Smooth muscle cell (in vitro differentiated cells): ENCODE measurements around the gene SPTB. TPM values are rescaled to one million over a fixed set of nuclear protein-coding genes. Genes with fewer than 3 reads are reported as not detected.

ENCODE experiments used
- DNase-seq: peaks from one replicate; lab custom pipeline; 2025; ENCODE audit not compliant: unreplicated experiment; lab: John Stamatoyannopoulos, UW
- H2AFZ ChIP-seq: fragments of 200-600 bp; sonication (generic); 2 replicates; pipeline ENCODE4 v1.6.0; 2016; ENCODE audit warnings: antibody characterized with exemption, low read depth, mild to moderate bottlenecking
- H3F3A ChIP-seq: fragments of 200-600 bp; sonication (generic); 2 replicates; pipeline ENCODE4 v1.6.0; 2017; ENCODE audit warnings: antibody characterized with exemption, low read depth
- H3K27ac ChIP-seq: fragments of 200-600 bp; sonication (generic); 2 replicates; pipeline ENCODE4 v1.5.1; 2016; ENCODE audit warnings: low read depth, mild to moderate bottlenecking
- H3K27me3 ChIP-seq: fragments of 200-600 bp; sonication (generic); 2 replicates; pipeline ENCODE4 v1.6.1; 2016; ENCODE audit warnings: low read depth, mild to moderate bottlenecking
- H3K36me3 ChIP-seq: fragments of 200-600 bp; sonication (generic); 2 replicates; pipeline ENCODE4 v1.5.1; 2016; ENCODE audit warnings: low read depth
- H3K4me1 ChIP-seq: fragments of 200-600 bp; sonication (generic); 2 replicates; pipeline ENCODE4 v1.5.1; 2016; ENCODE audit warnings: low read depth
- H3K4me2 ChIP-seq: fragments of 200-600 bp; sonication (generic); 2 replicates; pipeline ENCODE4 v1.6.0; 2016; ENCODE audit warnings: mild to moderate bottlenecking
- H3K4me3 ChIP-seq: fragments of 200-600 bp; sonication (generic); 2 replicates; pipeline ENCODE4 v1.5.1; 2016; ENCODE audit warnings: mild to moderate bottlenecking
- H3K79me2 ChIP-seq: fragments of 200-600 bp; sonication (generic); 2 replicates; pipeline ENCODE4 v1.6.0; 2016; ENCODE audit warnings: low read depth, mild to moderate bottlenecking
- H3K9ac ChIP-seq: fragments of 200-600 bp; sonication (generic); 2 replicates; pipeline ENCODE4 v1.6.0; 2016; ENCODE audit warnings: low read depth
- H3K9me3 ChIP-seq: fragments of 200-600 bp; sonication (generic); replicated peaks from 2 replicates; pipeline ENCODE4 v1.5.1; 2016; ENCODE audit warnings: low read depth
- H4K20me1 ChIP-seq: fragments of 200-600 bp; sonication (generic); 2 replicates; pipeline ENCODE4 v1.6.0; 2016; ENCODE audit warnings: low read depth
- WGBS: methylation state at CpG from one replicate; pipeline ENCODE4 v1.1.7; 2016; ENCODE audit warnings: low lambda C conversion rate; 5-methylcytosine and 5-hydroxymethylcytosine counted together
- polyA plus RNA-seq: library from polyadenylated mRNA; unstranded; fragments of >200 nt; fragmentation: Nextera tagmentation; extraction: Ambion mirVana; gene quantifications from 2 replicates; pipeline ENCODE4 v1.2.1, GENCODE V29; 2016
- total RNA-seq: library from RNA; depleted of rRNA; stranded (reverse); fragments of >200 nt; gene quantifications from 2 replicates; pipeline ENCODE4 v1.2.3, GENCODE V29; 2014
- TF ChIP-seq, protein P1 (sequence below): fragments of 200-600 bp; sonication (generic); IDR thresholded peaks from 2 replicates; pipeline ENCODE4 v1.5.1; 2017; ENCODE audit warnings: borderline replicate concordance, mild to moderate bottlenecking, antibody characterized with exemption; ENCODE audit not compliant: insufficient read depth, poor library complexity, severe bottlenecking

The SPTB gene
- total and polyA plus RNA-seq, 2 experiments from 2014 or later: 0.25 to 3.3 TPM

DNA sequence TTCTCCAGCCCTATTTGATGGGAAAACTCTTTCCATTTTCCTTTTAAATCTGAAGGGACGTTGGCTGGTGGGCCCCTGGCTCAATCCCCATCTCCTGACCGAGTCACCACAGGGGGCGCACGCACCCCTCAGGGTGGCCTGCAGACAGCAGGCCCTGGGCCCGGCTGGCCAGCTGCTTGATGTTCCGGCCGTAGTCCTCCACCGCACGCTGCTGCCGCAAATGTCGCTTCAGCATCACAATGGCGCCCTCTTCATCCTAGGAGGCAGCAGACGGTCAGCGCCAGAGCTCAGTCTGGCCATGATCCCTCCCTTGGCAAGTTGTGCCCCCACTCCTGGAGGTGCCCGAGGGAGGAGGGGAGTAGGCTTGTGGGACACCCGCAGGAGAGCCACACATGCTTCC lies 105.4 kb downstream of the SPTB start:
- Histone ChIP-seq H3K9ac (no peak overlapping the region), H4K20me1 (no peaks in the 10 kb centered on the region), H3K4me3 (no peak overlapping the region), H3K4me2 (no peak overlapping the region), H3K27ac (no peak overlapping the region), H2AFZ (no peak overlapping the region), H3K36me3 (no peaks in the 10 kb centered on the region), H3K79me2 (no peaks in the 10 kb centered on the region), H3K9me3 (no peaks in the 10 kb centered on the region), H3K27me3 (no peaks in the 10 kb centered on the region), H3F3A (no peaks in the 10 kb centered on the region), H3K4me1 (no peaks in the 10 kb centered on the region)
- DNase-seq: no peak
- TF ChIP-seq, protein P1, sequence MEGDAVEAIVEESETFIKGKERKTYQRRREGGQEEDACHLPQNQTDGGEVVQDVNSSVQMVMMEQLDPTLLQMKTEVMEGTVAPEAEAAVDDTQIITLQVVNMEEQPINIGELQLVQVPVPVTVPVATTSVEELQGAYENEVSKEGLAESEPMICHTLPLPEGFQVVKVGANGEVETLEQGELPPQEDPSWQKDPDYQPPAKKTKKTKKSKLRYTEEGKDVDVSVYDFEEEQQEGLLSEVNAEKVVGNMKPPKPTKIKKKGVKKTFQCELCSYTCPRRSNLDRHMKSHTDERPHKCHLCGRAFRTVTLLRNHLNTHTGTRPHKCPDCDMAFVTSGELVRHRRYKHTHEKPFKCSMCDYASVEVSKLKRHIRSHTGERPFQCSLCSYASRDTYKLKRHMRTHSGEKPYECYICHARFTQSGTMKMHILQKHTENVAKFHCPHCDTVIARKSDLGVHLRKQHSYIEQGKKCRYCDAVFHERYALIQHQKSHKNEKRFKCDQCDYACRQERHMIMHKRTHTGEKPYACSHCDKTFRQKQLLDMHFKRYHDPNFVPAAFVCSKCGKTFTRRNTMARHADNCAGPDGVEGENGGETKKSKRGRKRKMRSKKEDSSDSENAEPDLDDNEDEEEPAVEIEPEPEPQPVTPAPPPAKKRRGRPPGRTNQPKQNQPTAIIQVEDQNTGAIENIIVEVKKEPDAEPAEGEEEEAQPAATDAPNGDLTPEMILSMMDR: no peak
- WGBS: 94% methylated on average over 16 of the region's 16 CpGs

DNA sequence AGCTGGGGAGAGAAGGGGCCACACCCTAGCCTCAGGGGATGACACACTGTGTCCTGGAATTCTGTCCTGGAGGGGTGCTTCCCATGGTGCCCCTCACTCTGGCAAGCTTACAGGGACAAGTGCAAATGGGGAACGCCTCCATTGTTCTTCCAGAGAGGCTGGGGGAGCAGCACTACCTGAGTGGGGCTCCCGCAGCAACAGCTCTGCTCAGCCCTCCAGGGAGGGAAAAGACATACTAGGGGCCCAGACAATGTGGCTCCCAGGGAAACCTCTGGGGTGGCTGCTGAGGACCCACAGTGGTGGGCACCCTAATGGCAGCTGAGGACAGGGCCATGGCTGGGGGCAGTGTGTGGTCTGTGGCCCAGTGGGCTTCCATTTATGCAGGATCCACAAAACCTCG lies 106.1 kb downstream of the SPTB start:
- Histone ChIP-seq H3K27ac (no peak overlapping the region), H3K27me3 (no peaks in the 10 kb centered on the region), H2AFZ (no peak overlapping the region), H4K20me1 (no peaks in the 10 kb centered on the region), H3F3A (no peaks in the 10 kb centered on the region), H3K79me2 (no peaks in the 10 kb centered on the region), H3K4me2 (no peak overlapping the region), H3K4me3 (no peak overlapping the region), H3K9ac (no peak overlapping the region), H3K36me3 (no peaks in the 10 kb centered on the region), H3K4me1 (no peaks in the 10 kb centered on the region), H3K9me3 (no peaks in the 10 kb centered on the region)
- 95% methylated on average over 3 of the region's 3 CpGs for WGBS
- TF ChIP-seq, protein P1: no peak
- DNase-seq: no peak

DNA sequence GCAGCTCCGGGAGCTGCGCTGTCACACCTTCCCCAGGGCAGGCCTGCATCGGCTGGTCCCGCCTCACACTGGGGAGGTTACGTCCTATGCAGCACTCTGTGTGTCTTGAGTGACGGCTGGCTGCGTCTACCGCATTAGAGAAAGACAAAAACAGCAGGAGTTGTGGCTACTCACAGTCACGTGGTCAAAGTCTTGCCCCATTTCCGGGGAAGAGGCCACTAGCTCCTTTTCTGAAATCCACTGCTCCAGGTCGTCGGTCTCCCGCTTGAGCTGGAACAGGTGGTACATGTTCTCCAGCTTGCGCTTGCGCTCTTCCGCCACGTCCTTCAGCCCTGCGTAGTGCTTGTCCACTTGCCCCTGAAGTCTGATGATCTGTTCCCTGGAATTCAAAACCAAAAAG lies 106.7 kb downstream of the SPTB start:
- H3K9me3 ChIP-seq: no peaks in the 10 kb centered on the region
- no peak overlapping the region for H3K27ac ChIP-seq
- 96% methylated on average over 18 of the region's 18 CpGs for WGBS
- no peaks in the 10 kb centered on the region for H3F3A ChIP-seq
- H3K79me2 ChIP-seq: no peaks in the 10 kb centered on the region
- H3K4me1 ChIP-seq: no peaks in the 10 kb centered on the region
- no peak overlapping the region for H3K4me2 ChIP-seq
- no peaks in the 10 kb centered on the region for H3K36me3 ChIP-seq
- H3K27me3 ChIP-seq: no peaks in the 10 kb centered on the region
- H3K4me3 ChIP-seq: no peak overlapping the region
- DNase-seq: no peak
- H2AFZ ChIP-seq: no peak overlapping the region
- H4K20me1 ChIP-seq: no peaks in the 10 kb centered on the region
- no peak overlapping the region for H3K9ac ChIP-seq
- TF ChIP-seq, protein P1: no peak

DNA sequence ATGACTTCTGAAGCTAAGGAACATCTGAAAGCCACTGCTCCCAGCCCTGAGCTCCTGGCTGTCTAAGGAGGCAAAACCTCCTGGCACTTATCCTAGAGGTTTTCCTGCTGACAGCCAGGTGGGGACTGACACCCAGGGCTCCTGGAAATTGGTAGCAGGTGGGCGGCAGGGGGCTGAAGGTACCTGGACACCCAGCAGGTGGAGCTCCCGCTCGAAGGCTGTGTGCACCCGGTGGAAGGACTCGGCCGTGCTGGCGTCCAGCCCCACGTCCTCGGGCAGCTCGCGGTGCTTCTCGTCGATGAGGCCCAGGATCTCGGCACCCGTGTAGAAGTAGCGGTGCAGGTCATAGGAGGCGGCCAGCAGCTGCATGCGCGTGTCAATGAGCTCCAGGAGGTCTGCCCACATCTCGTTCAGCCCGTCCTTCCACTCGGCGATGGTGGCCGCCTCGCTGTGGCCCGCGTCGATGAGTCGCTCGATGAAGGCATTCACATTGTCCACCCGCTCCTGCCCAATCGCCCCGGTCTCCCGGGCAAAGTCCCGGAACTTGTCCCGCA lies 107.2 kb downstream of the SPTB start:
- Histone ChIP-seq H3K27me3 (no peaks in the 10 kb centered on the region), H3F3A (no peaks in the 10 kb centered on the region), H4K20me1 (no peaks in the 10 kb centered on the region), H2AFZ (no peak overlapping the region), H3K4me2 (no peak overlapping the region), H3K27ac (no peak overlapping the region), H3K9me3 (no peaks in the 10 kb centered on the region), H3K79me2 (no peaks in the 10 kb centered on the region), H3K4me1 (no peaks in the 10 kb centered on the region), H3K9ac (no peak overlapping the region), H3K4me3 (no peak overlapping the region), H3K36me3 (no peaks in the 10 kb centered on the region)
- 96% methylated on average over 31 of the region's 36 CpGs for WGBS
- no peak for DNase-seq
- TF ChIP-seq, protein P1: no peak
